SK-N-SH (cell line): Measurements from ENCODE around the gene SUPT5H. TPM values are rescaled to one million over a fixed set of nuclear protein-coding genes. Genes with fewer than 3 reads are reported as not detected.

Experiments
- CHD2 ChIP-seq: fragments of 150-350 bp; IDR thresholded peaks from 2 replicates; pipeline ENCODE4 v1.6.1; 2018; ENCODE audit warnings: low read length; ENCODE audit not compliant: partially characterized antibody
- FOSL2 ChIP-seq: IDR thresholded peaks from 2 replicates; pipeline ENCODE4 v1.4.0; 2012; ENCODE audit warnings: low read depth, mild to moderate bottlenecking, moderate library complexity, borderline replicate concordance
- FOXJ3 ChIP-seq: sonication (generic); formaldehyde crosslinking; IDR thresholded peaks from 2 replicates; pipeline ENCODE4 v1.5.1; 2020; ENCODE audit warnings: mild to moderate bottlenecking, missing genetic modification reagents
- FOXM1 ChIP-seq: IDR thresholded peaks from 2 replicates; pipeline ENCODE4 v1.4.0; 2012; ENCODE audit warnings: low read depth, mild to moderate bottlenecking
- GATA2 ChIP-seq: sonication (generic); formaldehyde crosslinking; IDR thresholded peaks from 2 replicates; pipeline ENCODE4 v1.5.0; 2020; ENCODE audit warnings: mild to moderate bottlenecking, missing genetic modification reagents
- JUND ChIP-seq: IDR thresholded peaks from 2 replicates; pipeline ENCODE4 v1.4.0; 2012
- MEF2A ChIP-seq: IDR thresholded peaks from 2 replicates; pipeline ENCODE4 v1.4.0; 2012; ENCODE audit warnings: low read depth, borderline replicate concordance
- MXI1 ChIP-seq: IDR thresholded peaks from 2 replicates; pipeline ENCODE4 v1.6.1; 2012; ENCODE audit warnings: mild to moderate bottlenecking, low read depth, low read length, improper control_type of control experiment
- NFIC ChIP-seq: IDR thresholded peaks from 2 replicates; pipeline ENCODE4 v1.4.0; 2012; ENCODE audit warnings: borderline replicate concordance
- POLR2AphosphoS5 ChIP-seq: IDR thresholded peaks from 2 replicates; pipeline ENCODE4 v1.6.1; 2012; ENCODE audit warnings: low read depth, low read length
- RAD21 ChIP-seq: IDR thresholded peaks from 2 replicates; pipeline ENCODE4 v1.6.1; 2012; ENCODE audit warnings: mild to moderate bottlenecking, low read length
- RXRA ChIP-seq: IDR thresholded peaks from 2 replicates; pipeline ENCODE4 v1.4.0; 2012; ENCODE audit warnings: low read depth, mild to moderate bottlenecking, borderline replicate concordance
- TAF1 ChIP-seq: IDR thresholded peaks from 2 replicates; pipeline ENCODE4 v1.6.1; 2012; ENCODE audit warnings: low read depth, mild to moderate bottlenecking, low read length, moderate library complexity, borderline replicate concordance
- TCF12 ChIP-seq: IDR thresholded peaks from 2 replicates; pipeline ENCODE4 v1.4.0; 2012
- YY1 ChIP-seq: IDR thresholded peaks from 2 replicates; pipeline ENCODE4 v1.4.0; 2012; ENCODE audit warnings: low read depth, mild to moderate bottlenecking
- polyA plus RNA-seq, 3 experiments: library from polyadenylated mRNA; depleted of rRNA; stranded (reverse); fragments of >200 nt; gene quantifications; 2 replicates each; pipeline ENCODE4 v1.2.3, GENCODE V29; 2012
- TF ChIP-seq, protein P1 (sequence below): fragments of 150-350 bp; IDR thresholded peaks from 2 replicates; pipeline ENCODE4 v1.6.1; 2016; ENCODE audit warnings: mild to moderate bottlenecking, low read depth, low read length
- TF ChIP-seq, protein P2 (sequence below): fragments of 150-350 bp; IDR thresholded peaks from 2 replicates; pipeline ENCODE4 v1.6.1; 2017; ENCODE audit warnings: antibody characterized with exemption, low read length, low read depth, borderline replicate concordance
- TF ChIP-seq, protein P3 (sequence below): IDR thresholded peaks from 2 replicates; pipeline ENCODE4 v1.4.0; 2012; ENCODE audit warnings: low read depth, borderline replicate concordance
- TF ChIP-seq, protein P4 (sequence below): fragments of 200-600 bp; sonication (generic); IDR thresholded peaks from 2 replicates; pipeline ENCODE4 v1.6.1; 2017; ENCODE audit warnings: antibody characterized with exemption, mild to moderate bottlenecking, moderate library complexity
- TF ChIP-seq, protein P5 (sequence below): IDR thresholded peaks from 2 replicates; pipeline ENCODE4 v1.6.1; 2012; ENCODE audit warnings: mild to moderate bottlenecking, low read depth, low read length, moderate library complexity

SUPT5H gene
- polyA plus RNA-seq, 1 of the 3 experiments (the other 2 are of a cell fraction) = 137 TPM

DNA sequence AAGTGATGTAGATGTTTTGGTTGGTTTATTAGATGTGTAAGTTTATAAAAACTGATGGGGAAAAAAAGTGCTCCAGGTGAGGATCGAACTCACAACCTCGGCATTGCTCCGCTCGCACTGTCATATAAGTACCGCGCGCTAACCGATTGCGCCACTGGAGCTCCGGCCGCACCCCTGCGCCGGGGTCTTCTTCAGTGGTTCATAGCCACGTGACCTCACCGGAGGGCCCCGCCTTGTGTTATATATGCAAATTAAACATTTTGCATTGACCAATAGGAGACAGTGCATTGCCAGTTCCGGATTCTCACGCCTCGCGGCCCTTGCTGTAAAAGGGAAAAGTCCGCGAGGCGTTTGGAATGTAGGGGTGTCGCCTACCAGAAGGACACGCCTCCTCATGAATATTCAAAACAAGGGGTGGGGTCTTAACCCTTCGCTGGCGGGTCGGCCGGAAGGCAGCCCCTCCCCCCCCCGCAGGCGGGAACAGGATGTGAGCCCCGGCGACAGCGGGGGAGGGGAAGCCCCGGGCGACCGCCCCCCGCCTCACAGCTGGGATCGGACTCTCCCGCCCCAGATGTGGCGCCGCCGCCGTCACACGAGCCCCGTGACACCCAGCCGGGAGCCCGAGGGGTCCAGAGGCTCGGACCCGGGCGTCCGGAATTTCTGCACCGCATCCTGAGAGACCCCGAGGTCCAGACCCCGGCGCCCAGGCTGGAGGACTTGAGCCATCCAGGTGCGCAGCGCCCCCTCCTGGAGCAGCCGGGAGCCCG, 33.1 kb upstream of the SUPT5H start, which contains the start of gene PLEKHG2 (continued):
- TF ChIP-seq, protein P1, sequence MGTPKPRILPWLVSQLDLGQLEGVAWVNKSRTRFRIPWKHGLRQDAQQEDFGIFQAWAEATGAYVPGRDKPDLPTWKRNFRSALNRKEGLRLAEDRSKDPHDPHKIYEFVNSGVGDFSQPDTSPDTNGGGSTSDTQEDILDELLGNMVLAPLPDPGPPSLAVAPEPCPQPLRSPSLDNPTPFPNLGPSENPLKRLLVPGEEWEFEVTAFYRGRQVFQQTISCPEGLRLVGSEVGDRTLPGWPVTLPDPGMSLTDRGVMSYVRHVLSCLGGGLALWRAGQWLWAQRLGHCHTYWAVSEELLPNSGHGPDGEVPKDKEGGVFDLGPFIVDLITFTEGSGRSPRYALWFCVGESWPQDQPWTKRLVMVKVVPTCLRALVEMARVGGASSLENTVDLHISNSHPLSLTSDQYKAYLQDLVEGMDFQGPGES = 0 out of 2 replicates have a peak, but pooled peaks have one; percentile 7
- TF ChIP-seq POLR2AphosphoS5 = peak; percentile 96
- TF ChIP-seq, protein P2, sequence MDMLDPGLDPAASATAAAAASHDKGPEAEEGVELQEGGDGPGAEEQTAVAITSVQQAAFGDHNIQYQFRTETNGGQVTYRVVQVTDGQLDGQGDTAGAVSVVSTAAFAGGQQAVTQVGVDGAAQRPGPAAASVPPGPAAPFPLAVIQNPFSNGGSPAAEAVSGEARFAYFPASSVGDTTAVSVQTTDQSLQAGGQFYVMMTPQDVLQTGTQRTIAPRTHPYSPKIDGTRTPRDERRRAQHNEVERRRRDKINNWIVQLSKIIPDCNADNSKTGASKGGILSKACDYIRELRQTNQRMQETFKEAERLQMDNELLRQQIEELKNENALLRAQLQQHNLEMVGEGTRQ = peak; percentile 40; the same call in 1 of the 2 replicates
- TF ChIP-seq CHD2 = peak; percentile 94
- TF ChIP-seq, protein P3, sequence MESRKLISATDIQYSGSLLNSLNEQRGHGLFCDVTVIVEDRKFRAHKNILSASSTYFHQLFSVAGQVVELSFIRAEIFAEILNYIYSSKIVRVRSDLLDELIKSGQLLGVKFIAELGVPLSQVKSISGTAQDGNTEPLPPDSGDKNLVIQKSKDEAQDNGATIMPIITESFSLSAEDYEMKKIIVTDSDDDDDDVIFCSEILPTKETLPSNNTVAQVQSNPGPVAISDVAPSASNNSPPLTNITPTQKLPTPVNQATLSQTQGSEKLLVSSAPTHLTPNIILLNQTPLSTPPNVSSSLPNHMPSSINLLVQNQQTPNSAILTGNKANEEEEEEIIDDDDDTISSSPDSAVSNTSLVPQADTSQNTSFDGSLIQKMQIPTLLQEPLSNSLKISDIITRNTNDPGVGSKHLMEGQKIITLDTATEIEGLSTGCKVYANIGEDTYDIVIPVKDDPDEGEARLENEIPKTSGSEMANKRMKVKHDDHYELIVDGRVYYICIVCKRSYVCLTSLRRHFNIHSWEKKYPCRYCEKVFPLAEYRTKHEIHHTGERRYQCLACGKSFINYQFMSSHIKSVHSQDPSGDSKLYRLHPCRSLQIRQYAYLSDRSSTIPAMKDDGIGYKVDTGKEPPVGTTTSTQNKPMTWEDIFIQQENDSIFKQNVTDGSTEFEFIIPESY = peak; percentile 62
- TF ChIP-seq MXI1 = no peak; the same call in none of the 2 replicates
- TF ChIP-seq FOXM1 = no peak; the same call in 1 of the 2 replicates
- TF ChIP-seq RAD21 = peak; percentile 27; the same call in 1 of the 2 replicates
- TF ChIP-seq FOSL2 = peak; percentile 29; the same call in 1 of the 2 replicates
- TF ChIP-seq YY1 = no peak
- TF ChIP-seq TCF12 = peak; percentile 44; the same call in 1 of the 2 replicates
- 0 out of 2 replicates have a peak, but pooled peaks have one; percentile 7 for TF ChIP-seq JUND
- no peak for TF ChIP-seq GATA2 (CRISPR knock-in tag)
- 0 out of 2 replicates have a peak, but pooled peaks have one; percentile 24 for TF ChIP-seq TAF1
- TF ChIP-seq MEF2A = no peak
- TF ChIP-seq NFIC = no peak
- TF ChIP-seq, protein P4, sequence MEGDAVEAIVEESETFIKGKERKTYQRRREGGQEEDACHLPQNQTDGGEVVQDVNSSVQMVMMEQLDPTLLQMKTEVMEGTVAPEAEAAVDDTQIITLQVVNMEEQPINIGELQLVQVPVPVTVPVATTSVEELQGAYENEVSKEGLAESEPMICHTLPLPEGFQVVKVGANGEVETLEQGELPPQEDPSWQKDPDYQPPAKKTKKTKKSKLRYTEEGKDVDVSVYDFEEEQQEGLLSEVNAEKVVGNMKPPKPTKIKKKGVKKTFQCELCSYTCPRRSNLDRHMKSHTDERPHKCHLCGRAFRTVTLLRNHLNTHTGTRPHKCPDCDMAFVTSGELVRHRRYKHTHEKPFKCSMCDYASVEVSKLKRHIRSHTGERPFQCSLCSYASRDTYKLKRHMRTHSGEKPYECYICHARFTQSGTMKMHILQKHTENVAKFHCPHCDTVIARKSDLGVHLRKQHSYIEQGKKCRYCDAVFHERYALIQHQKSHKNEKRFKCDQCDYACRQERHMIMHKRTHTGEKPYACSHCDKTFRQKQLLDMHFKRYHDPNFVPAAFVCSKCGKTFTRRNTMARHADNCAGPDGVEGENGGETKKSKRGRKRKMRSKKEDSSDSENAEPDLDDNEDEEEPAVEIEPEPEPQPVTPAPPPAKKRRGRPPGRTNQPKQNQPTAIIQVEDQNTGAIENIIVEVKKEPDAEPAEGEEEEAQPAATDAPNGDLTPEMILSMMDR = peak; percentile 88
- TF ChIP-seq RXRA = peak; percentile 7; the same call in 1 of the 2 replicates
- TF ChIP-seq FOXJ3 (CRISPR knock-in tag) = no peak
- TF ChIP-seq, protein P5, sequence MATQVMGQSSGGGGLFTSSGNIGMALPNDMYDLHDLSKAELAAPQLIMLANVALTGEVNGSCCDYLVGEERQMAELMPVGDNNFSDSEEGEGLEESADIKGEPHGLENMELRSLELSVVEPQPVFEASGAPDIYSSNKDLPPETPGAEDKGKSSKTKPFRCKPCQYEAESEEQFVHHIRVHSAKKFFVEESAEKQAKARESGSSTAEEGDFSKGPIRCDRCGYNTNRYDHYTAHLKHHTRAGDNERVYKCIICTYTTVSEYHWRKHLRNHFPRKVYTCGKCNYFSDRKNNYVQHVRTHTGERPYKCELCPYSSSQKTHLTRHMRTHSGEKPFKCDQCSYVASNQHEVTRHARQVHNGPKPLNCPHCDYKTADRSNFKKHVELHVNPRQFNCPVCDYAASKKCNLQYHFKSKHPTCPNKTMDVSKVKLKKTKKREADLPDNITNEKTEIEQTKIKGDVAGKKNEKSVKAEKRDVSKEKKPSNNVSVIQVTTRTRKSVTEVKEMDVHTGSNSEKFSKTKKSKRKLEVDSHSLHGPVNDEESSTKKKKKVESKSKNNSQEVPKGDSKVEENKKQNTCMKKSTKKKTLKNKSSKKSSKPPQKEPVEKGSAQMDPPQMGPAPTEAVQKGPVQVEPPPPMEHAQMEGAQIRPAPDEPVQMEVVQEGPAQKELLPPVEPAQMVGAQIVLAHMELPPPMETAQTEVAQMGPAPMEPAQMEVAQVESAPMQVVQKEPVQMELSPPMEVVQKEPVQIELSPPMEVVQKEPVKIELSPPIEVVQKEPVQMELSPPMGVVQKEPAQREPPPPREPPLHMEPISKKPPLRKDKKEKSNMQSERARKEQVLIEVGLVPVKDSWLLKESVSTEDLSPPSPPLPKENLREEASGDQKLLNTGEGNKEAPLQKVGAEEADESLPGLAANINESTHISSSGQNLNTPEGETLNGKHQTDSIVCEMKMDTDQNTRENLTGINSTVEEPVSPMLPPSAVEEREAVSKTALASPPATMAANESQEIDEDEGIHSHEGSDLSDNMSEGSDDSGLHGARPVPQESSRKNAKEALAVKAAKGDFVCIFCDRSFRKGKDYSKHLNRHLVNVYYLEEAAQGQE = peak; percentile 39; the same call in 1 of the 2 replicates
